ENCODE results near the gene SLC25A26.

The SLC25A26 gene

DNA sequence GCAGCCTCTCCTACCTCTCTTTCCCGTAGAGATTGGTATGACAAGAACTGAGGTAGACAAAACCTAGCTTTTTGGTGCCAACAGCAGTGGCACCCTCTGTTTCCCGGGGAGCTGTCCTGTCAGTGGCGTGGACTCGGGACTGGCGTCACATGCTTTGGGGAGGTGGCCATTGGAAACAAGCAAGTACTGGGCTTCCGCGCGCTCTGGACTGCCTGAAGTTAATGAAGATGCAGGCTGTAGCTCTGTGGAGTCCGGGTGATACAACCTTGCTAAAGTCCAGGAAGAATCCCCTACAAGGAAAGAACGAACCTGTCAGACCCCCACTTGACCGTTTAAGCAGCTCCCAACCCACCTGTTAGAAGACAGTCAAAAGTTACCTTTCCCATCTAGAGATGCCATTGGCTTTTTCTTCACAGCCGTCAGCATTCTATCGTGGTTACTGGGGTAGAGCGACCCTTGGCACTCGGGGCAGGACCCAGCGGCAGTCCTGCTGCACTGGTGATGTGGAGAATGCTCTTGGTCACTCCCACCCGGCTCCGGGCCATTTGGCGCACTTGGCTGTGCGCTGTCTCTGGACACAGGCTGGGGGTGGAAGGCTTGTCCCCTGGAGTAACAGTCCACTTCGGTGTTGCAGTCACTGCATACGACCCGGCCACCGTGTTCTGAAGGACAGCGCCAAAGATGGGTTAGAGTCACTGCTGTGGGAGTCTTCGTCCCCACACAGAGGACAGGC lies 159.6 kb downstream of the SLC25A26 start:
- no peak for DNase-seq

DNA sequence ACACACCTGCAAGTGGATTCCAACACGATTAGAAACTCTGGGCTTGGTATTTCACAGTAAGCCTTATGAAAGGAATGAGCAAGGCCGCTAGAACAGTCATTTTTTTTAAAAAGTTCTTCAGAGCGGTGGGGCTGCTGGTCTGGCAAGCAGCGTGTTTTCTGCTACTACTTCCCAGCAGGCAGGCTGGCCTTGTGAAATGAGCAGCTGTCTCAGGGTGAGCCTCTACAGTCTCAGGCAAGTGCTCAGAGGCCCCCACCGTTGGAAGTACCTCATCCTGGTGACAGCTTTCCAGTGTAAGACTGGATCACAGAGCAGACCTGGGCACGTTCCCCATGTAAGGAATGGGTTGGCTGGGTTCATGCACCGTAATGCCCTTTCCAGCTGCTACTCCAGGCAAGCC lies 160.8 kb downstream of the SLC25A26 start:
- no peak for DNase-seq

DNA sequence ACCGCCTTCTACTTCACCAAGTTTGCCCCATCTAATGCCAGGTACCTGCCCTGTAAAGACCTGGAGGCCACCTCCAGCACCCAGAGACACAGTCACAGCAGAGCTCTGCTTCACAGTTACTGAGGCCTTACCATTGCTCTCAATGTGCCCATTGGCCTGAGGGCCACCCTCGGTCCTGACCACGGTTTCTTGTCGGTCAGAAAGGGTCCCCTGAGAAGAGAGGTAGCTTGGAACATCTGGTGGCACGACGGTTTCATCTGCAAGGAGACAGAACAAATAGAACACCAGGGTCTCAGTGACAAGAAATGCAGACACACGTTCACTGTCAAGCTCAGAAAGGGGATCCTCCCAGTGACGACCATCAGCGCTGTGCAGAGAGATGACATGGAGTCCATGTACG lies 161.3 kb downstream of the SLC25A26 start:
- no peak for DNase-seq

DNA sequence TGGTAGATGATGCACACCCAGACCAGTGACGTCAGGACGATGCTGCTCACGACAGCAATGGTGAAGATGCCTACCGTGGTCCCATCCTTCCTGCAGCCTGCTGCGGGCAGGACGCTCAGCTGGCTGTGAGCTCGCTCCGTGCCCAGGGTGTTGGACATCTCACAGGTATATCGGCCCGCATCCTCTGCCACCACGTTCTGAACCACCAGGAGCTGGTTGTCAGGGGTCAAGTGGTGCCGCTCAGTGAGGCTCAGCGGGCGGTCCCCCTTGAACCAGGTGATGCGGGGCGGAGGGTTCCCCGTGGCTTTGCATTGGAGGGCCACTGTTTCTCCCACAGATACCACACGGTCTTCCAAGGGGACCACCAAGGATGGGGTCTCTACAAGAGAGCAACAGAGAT lies 162.2 kb downstream of the SLC25A26 start:
- no peak for DNase-seq

DNA sequence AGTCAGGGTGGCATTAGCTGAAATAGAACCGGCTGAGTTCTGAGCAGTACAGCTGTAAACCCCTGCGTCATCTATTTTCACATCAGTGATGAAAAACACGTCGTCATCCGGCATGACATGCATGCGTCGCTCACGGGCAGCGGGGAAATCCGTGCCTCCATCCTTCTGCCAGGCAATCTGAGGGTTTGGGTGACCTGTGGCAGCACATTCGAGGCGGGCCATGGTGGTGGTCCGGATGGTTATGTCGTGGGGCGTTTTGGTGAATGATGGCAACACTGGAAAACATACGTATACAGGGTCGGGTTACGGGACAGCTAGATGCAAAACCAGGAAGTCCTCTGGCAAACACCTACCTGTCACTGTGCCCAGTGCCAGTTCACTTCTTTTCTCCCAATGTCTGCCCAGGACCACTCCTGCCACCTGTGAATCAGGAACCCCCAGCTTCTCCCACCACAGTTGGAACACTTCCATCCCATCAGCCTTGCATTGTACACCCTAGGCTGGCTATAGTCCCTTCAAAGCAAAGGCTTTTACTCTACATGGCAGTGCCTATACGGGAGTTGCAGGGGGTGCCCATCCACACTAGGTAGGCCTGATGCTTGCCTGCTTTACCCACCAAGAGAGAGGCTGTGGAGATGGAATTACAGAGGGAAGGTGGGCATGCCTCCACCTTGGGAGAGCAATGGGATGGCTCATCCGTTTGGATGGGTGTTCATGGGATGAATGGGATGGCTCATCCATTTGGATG lies 163.4 kb downstream of the SLC25A26 start:
- no peak for DNase-seq

DNA sequence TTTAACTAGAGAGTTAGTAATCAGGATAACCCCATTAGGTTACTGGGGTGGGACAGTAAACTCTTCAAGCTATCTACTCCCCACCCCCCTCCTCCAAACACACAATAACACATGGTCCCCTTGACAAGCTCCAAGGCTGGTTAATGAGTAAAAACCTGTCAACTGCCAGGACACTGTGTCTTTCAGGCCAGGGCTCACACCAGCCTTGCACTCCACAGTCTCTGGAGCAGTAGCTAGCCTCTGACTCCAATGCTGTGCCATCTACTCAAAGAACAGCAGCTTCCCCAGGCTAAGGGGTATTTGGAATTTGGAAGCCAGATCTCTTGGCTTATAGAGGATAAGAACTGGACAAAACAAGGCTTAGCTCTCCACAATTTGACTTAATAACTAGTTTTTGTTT lies 164.3 kb downstream of the SLC25A26 start:
- no peak for DNase-seq

DNA sequence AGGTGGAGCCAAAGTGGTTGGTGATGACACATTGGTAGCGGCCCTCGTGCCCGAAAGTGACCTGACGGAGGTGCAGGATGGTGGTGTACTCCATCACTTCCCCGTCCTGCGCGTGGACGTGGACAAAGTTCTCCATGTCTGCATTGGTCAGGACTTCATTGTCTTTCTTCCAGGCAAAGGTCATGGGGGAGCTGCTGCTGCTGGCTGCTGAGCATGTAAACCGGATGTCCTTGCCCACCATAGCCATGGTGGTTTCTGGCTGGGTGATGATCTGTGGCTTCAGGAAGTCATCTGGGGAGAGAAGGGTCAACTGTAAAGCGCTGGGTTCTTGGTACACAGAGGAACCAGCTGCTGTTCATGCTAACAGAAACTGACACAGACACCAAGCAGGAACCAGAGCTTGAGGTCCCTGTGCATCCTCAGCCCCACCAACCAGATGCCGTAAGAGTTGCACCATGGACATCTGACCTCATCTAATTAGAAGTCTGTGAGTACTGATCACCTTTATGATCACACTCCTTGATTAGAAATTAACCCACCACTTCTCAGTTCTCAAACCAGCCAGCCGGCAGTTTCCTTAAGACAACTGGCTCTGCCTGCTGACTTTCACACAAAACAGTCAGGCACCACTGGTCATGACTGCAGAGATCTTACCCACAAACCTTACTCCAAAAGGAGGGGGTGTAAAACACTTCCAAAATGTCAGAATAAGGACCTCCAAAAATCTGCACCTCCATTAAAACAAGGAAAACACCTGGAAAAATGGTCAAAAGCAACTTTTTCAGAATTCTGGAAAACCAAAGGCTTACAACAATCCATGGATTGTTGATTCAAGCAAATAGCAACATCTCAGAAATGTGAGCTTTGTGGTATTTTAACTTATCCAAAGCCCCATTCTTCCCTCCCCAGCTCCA lies 165.5 kb downstream of the SLC25A26 start:
- DNase-seq: no peak

DNA sequence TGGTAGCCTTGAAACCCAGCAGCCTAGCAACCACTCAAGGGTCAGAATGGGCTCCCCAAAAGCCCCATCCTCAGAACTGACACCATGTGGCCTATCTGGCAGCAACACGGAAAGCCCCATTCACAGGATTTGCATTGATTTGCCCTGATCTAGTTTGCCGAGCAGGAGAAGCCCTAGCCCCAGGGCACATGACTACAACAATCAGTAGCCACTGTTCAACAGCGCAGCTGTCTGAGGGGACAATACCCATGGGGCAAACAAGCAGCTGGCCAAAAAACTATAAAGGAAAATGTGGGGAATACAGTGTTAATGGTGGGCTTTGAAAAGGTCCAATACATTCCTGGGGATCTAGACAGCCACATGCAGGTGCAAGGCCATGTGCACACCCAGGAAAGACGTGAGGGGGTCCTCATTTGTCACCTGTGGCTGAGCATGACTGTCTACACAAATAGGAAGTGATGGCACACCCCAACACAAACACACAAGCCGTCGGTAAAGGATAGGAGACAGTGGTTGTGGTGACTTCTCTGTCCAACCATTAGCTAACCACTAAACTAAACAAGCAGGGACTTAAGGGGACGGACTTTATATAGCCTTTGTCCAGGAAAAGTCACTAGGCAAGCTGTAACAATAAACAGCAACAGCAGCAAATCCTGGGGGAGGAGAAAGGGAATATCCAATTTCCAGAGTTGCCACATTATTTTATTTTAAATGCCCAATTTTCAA lies 166.3 kb downstream of the SLC25A26 start:
- DNase-seq: no peak

DNA sequence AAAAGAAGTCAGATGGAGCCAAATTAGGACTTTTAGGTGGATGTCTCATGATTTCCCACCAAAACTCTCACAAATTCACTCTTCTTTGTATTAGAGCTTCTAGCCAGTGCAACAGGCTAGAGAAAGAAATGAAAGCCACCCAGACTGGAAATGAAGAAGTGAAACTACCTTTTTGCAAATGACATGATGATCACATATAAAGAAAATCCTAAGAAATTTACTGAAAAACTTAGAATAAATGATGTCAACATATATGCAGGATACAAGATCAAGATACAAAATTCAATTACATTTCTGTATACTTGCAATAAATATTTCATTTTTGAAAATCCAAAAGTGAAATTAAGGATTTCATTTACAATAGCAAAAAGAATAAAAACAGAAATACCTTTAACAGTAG lies 169.2 kb downstream of the SLC25A26 start:
- no peak for DNase-seq

DNA sequence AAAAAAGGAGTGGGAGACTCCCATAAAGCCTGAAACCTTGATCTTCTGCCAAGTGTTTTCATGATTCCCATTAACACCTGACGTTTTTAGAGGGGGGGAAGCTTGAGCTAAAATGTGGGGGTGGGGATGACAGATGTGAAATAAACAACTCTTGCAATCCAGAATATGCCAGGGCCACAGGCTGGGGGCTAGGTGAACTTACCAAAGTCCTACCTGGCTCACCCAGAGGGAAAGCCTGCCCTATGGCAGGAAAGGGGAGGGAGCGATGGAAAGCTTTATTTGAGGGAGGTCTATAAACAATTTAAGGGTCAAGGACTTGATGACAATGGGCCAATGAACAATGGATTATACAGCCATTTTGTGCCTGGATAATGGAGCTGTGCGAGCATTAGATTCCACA lies 171.7 kb downstream of the SLC25A26 start:
- DNase-seq: no peak

DNA sequence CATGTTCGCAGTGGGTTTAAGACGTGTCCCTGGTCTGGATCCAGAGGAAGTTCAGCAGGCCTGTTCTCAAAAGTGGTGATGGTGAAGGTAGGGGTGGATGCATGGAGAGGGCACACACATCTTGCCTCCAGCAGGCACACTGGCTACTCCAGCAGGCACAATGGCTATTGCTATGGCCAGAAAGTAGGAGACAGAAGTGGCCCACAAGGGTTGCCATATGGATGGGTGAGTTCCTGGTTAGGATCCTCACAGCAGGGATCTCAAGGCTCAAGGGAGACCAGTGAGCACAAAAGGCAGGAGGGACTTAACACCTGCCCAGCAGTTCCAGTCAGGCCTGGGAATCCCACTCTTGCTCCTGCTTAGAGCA lies 172.1 kb downstream of the SLC25A26 start:
- DNase-seq: no peak

DNA sequence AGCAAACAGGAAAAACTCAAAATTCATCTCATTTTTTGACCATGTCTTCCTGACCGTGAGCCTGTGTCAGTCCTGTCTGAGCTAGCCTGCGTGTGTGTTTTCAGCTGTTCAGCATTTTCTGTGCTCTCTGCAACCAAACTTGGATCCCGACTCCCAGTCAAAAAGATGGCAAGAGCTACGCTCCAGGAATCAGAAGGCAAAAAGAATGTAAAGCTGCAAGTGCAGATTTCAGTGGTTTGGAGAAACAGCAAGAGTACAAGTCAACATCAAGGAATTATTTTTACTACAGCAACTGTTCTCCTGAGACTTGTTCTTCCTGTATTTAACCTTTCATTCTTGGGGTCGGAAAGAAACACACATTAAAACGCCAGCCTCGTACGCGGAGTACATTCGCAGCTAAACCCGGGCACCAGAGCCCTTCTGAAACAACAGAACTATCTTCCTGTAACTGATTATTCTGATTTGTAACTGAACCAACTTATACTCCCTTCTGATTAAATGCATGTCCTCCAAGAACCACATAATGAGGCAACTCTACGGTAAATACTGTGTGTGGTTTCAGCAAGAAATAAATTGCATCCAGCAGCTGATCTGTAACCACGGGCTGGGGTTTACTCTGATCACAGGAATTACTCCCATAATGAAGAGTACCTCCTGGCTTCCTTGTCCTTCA lies 172.7 kb downstream of the SLC25A26 start:
- no peak for DNase-seq

DNA sequence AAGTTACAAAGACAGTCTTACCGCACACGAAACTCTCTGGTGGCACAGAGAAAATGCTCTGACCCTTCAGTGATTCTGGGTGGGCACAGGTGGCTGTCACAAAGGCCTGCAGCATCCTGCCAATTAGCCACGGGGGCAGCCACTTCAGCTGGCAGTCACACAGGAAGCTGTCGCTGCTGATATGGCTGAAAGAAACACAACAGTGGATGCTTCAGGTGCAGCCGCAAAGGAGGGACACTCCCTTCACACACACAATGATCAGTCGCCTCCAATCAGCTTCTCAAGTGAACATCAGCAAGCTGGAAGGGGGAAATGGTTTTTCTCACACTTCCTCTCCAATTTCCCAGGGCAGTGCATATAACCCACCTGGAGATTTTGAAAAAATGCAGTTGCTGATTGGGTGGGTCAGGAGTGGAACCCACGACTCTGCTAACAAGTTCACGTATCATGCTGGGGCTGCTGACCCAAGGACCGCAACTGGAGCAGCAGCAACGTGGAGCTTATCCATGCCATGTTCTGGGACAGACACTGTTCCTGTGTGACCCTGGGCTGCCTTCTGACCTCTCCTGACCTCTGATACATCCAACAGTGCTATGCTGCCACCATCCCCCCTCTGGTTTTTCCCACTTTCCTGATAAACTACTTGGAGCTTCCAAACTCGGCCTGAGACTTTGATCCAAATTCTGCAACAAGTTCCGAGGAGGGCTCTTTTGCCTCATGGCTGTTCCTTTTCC lies 173.4 kb downstream of the SLC25A26 start:
- peak; percentile 6 for DNase-seq

DNA sequence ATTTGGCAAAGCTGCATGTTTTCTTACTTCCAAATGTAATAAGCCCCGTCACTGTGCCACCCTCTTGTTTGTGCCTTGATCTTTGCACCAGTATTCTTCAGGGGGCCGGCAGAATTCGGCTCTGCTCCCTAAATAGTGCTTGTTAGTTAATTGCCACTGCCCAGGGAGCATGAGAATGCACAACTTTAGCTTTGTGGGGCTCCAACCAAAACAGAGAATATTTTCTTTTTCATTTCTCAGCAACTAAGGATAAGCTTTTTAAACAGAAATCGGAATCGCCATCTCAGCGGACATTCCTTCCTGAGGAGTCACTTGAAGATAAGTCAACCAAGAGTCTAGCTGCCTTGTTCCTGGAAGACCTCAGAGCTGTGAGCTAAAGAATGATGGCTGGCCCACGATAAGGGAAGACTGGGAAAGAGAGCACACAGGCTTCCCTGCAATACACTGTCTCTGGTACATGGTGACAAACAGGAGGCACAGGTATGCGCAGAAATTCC lies 174.0 kb downstream of the SLC25A26 start:
- no peak for DNase-seq

DNA sequence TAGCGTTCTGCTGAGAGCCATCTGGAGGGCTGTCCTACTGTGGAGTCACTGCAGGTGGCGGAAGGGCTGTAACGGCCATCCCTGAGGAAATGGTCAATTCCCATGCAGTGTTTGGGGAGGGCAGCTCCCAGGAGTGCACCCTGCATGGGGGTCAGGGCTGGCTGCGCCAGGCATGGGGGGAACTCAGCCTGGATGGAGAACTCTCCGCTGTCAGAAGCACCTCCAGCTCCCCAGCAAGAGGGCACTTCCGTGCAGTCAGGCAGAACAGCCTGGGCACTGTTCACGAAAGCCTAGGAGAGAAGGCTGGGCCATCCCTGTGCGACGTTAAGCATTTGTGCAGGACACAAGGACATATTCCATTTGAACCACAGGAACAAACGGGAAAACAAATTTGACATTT lies 174.8 kb downstream of the SLC25A26 start:
- DNase-seq: no peak

DNA sequence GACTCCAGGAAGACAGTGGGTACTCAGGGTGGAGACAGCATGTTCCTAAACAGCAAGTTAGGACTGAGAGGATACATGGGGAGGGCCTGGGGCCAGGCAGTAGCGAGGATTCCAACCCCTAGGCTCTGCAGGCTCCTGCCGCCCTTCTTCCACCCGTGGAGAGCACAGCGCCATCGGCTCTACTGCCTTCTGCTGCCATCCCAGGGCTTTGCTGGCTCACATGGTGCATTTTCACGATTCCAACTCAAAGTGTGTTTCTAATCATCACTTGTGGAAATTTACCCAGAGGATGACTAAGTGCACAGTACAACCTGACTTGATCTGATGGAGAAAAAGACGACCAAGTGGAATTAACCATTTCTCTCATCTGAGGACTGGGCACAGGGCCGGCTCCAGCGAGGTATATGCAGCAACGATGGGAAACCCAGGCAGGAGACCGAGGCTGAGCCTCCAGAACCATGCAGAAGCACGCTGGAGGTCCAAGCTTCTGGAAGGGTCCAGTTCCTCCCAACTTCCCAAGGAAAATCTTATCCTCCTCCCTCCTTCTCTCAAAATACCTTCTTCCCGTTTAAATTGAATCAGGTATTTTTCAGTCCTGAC lies 175.5 kb downstream of the SLC25A26 start:
- DNase-seq: no peak

DNA sequence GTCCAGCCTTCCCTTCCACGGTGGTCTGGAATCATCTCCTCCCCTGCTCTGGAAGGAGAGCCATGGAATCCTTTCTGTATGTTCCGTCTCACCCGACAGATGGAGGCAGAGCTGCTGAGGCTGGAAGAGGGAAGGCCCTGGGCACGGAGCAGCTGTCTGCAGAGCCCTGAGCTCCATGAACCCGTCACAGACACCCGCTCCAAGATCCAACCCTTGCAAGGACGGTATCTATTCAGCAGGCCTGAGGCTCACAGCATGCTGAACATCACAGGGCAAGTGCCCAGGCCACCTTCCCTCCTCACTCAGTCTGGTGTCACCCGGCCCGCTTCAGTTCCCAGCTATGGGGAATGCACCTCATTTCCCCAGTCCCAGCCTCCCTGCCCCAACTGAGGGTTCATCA lies 176.1 kb downstream of the SLC25A26 start:
- DNase-seq: no peak

DNA sequence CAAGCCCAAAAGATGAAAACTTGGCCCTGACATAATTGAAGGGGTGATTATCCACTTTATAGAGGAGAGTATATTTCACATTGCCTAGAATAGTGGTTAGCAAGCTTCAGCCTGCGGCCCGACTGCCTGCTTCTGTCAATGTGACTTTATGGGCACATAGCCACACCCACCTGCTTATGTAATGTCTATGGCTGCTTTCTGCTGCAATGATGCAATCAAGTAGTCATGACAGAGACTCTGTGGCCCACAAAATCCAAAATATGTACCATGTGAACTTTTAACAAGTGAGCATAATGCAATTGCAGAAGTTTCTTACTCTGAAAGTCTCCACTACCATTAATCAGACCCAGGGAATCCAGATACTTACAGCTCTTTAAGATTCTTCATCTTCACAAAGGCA lies 176.9 kb downstream of the SLC25A26 start:
- DNase-seq: no peak

DNA sequence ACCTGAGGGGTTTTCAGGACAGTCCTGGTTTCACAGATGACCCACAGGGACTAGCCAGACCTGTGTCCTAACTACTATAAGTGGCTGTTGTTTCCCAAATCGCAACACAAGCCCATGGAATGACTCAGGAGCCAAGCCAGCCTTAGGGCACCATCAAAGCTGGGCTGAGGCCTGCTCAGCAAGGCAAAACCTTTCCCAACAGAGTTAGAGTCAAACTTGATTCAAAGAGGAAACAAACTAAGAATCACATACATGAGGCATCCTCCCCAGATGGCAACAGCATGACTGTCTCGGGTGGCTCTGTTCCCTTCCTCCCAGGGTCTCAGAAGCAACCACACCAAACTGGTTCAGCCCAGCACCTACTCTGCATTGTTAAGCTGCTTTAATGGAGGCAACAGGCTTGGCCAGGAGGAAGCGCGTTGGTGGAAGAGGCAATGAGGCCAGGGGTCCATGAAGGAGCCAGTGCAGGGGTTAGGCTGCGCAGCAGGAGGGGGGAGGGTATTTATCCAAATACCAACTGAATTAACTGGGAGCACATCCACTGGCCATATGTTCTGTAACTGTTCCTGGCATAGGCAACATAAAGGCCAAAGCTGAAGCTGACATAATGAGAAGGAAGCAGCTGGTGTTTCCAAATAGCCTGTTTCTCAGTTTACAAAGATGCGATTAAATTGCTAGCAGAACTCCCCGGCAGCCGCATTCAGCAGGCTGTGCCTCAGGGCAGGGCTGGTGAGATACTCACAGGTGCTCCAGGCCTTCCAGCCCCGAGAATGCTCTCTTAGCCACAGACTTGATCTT lies 177.6 kb downstream of the SLC25A26 start:
- no peak for DNase-seq

Measured in stimulated activated CD4-positive, alpha-beta T cell treated with anti-CD3 and anti-CD28 coated beads, Interleukin-12 subunit alpha, Interleukin-12 subunit beta, amount 100 ng/mL, for 4 hours (primary cell).